Dermis blood vessel endothelial cell (primary cell): ENCODE data around the gene RPH3AL. TPM values are rescaled to one million over a fixed set of nuclear protein-coding genes. Genes with fewer than 3 reads are reported as not detected.
"Not testable (repeated sequence)": the region's sequence is repeated elsewhere in the genome, so short reads cannot be mapped to it uniquely, and the experiment has no call there.

Experiments used
- DNase-seq: peaks from one replicate; pipeline ENCODE4 v3.0.0; 2010
- total RNA-seq: library from RNA; depleted of rRNA; stranded (reverse); fragments of >200 nt; gene quantifications from 2 replicates; pipeline ENCODE4 v1.2.3, GENCODE V29; 2014

Gene RPH3AL
- total RNA-seq, 1 donor from 2014 or later, result 22.0 TPM

DNA sequence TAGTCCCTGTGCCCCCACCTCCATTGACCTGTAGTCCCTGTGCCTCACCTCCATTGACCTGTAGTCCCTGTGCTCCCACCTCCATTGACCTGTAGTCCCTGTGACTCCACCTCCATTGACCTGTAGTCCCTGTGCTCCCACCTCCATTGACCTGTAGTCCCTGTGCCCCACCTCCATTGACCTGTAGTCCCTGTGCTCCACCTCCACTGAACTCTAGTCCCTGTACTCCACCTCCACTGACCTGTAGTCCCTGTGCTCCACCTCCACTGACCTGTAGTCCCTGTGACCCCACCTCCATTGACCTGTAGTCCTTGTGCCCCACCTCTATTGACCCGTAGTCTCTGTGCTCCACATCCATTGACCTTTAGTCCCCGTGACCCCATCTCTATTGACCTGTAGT lies 37.2 kb downstream of the RPH3AL start:
- DNase-seq, result peak; percentile 19

DNA sequence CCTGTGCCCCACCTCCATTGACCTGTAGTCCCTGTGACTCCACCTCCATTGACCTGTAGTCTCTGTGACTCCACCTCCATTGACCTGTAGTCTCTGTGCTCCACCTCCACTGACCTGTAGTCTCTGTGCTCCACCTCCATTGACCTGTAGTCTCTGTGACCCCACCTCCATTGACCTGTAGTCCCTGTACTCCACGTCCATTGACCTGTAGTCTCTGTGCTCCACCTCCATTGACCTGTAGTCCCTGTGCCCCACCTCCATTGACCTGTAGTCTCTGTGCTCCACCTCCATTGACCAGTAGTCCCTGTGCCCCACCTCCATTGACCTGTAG lies 38.0 kb downstream of the RPH3AL start:
- DNase-seq, result not testable (repeated sequence)

DNA sequence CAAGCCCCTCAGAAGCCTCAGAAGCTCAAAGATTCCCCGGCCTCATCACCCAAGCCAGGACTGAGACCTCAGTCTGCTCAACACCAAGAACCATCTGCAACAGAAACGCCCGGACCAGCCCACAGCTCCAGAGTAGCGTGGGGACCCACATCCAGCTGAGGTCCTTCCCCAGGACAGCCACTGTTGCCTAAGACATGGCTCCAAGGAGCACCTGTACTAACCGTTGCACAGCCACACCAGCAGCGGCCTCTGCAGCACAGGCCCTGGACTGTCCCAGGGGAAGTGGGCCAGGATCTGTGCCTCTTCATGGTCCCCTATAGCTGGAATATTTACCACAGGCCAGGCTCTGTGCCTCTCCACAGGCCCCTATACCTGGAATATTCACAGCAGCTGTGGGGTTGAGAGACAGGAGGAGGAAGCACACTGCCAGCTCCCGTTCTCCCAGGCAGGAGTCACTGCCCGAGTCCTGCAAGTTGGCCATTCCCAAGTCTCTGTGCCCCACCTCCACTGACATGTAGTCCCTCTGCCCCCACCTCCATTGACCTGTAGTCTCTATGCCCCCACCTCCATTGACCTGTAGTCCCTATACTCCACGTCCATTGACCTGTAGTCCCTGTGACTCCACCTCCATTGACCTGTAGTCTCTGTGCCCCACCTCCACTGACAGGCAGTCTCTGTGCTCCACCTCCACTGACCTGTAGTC lies 38.5 kb downstream of the RPH3AL start:
- no peak for DNase-seq

DNA sequence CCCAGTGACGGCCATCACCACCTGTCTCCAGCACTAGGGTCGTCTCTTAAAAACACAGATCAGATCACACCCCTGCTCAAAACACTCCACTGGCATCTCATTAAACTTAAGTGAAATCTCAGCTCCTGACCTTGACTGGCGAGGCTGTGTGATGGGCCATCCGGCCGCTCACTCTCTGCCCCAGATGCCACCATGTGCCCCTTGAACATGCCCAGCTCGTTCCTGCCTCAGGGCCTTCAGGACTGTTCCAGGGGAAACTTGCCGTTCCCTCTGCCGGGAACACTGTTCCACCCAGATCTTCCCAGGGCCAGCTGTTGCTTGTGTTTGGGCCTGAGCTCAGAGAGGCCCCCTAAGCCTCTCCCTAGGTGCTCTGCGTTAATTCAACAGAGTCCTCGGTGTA lies 39.4 kb downstream of the RPH3AL start:
- DNase-seq, result no peak

DNA sequence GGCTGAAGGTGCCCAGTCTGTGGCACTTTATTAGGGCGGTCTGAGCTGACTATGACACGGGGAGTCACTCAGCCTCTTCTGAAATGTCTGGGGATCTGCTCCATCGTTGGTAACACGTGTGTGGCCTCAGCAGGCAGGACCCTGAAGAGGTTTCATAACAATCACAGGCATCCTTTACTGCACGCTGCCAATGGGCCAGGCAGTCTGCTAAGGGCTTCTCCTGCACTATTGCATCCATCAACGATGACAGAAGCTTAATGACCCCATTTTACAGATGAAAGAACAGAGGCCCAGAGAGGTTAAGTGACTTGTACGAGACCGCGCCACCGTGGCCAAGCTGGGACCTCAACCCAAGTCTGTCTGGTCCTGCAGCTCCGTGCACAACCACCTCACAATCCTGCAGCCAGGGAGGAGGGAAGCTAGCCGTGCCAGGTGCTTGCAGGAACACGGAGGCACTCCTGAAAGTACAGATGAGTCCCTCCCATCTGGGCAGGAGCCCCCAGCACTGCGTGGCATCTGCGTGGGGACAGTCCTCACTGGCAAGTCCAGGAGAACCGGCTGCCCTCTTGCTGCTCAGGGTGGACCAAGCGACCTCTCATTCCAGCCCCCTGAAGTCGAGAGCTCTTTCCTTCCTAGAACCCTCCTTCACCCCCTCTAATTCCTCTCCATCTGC lies 40.0 kb downstream of the RPH3AL start:
- no peak for DNase-seq

DNA sequence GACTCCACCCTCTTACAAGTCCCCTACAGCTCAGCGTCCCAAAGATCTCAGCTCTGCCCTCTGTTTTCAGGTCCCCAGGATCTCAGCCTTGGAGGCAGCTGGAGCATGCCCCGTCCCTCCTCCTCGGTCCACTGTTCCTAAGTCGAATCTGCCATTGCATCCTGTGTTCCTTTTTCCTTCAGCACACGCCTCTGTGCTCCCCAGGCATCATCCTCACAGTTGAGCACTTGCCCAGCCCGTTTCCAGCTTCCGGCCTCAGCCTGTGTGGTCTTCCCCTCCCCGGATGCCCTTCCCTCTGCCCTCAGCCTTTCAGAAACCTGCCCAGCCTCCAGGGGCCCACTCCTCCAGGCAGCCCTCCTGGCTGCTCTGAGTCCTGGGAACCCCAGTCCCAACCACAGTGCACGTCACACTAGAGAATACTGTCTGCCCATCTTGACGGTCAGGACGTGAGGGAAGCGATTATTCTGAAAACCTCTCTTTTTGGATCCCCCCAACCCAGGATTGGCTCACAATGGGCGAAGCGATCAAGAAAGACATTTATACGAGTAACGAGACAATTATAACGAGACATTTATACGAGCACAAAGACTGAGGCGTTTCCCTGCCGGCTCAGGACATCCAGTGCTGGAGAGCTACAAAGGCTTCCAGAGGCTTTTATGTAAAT lies 41.4 kb downstream of the RPH3AL start:
- no peak for DNase-seq

DNA sequence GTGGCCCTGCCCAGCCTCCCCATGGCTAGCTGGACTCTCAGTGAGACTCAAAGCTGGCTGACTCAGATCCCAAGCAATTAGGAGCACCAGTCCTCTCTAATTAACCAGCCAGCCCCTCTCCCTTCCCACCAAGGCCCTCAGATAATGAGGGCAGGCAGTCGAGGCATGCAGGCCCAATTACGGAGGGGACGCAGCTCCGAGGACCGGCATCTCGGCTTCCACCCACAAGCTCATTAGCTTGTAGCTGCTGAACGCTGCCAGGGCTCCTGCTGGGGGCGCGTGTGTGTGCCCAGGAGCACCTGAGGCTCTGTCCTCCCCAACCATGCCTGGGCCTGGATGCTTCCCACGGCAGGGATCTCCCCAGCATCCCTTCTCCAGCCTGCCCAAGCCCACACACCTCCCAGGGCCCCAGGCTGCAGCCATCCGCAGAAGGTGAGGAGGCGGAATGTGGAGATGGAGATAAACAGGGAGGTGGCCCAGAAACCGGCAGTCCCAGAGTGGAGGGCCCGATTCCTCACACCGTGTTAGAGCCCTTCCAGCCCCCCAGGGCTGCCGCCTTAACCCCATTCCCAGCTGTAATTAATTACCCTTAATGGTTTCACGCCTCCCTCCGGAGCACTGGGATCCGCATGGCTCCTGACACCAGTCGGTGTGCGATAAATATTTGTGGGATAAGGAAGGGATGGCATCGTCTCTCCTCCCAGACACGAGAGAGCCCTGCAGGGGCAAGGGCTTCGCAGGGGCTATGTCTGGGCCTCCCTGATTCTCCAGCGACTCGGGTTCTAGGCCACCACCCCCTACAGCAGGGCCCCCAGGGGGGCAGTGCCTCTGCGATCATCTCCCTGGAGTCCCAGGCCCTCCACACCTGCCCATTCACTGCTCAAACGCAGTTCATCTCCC lies 42.2 kb downstream of the RPH3AL start:
- DNase-seq, result no peak

DNA sequence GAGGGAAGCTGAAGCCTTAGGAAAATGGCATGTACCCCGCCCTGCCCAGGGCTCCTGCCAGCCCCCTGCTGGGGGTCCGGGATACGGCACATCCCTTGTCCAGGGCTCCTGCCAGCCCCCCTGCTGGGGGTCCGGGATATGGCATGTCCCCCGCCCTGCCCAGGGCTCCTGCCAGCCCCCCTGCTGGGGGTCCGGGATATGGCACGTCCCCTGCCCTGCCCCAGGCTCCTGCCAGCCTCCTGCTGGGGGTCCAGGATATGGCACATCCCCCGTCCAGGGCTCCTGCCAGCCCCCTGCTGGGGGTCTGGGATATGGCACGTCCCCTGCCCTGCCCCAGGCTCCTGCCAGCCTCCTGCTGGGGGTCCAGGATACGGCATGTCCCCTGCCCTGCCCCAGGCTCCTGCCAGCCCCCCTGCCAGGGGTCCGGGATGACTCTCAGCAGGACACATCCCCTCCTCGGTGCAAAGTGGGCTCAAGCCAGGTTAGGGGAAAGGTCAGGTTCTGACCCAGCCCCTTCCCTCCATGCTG lies 43.2 kb downstream of the RPH3AL start:
- peak; percentile 88 for DNase-seq

DNA sequence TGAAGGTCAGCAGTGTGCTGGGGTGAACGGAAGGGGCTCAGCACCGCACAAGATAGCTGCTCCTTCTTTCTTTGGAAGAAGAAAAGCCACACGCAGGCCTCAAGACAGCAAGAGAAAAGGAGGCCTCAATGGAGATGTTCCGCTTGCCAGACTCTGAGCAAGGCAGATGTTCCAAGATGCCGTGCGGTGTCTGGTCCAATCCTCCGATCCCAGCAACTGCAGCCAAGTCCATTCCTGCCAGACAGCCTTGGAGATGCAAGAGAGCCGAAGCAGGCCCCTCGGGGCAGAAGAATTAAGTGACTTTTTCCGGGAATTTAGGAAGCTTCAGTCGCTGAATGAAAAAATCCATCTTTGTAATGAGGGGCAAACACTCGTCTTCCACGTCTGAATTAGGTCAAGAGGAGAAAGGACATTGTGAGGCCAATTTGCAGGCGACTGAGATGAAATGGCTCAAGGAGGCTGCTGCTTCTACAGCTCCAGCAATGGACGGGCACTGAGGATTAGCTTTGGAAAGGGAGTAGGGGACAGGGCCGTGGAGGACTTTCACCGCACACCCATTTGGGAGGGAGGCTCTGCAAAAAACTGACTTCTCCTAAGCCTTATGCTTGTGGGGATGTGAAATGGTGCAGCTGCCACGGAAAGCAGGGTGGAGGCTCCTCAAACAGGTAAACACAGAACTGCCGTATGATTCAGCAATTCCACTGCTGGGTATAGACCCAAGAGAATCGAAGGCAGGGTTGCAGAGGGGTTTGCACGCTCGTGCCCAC lies 44.7 kb downstream of the RPH3AL start:
- no peak for DNase-seq

DNA sequence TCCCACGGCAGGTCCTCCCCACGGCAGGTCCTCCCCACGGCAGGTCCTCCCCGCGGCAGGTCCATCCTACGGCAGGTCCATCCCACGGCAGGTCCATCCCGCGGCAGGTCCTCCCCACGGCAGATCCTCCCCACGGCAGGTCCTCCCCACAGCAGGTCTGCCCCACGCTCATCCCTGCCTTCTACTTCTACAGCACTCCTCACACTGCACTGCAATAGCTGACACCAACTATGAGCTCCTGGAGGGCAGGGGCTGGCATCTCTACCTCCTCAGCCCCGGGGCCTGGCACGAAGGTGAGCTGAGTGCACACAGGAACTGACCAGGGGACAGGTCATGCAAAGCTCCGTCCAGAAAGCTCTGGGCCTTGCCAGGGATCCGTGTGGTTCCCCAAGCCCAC lies 45.3 kb downstream of the RPH3AL start:
- DNase-seq, result no peak

DNA sequence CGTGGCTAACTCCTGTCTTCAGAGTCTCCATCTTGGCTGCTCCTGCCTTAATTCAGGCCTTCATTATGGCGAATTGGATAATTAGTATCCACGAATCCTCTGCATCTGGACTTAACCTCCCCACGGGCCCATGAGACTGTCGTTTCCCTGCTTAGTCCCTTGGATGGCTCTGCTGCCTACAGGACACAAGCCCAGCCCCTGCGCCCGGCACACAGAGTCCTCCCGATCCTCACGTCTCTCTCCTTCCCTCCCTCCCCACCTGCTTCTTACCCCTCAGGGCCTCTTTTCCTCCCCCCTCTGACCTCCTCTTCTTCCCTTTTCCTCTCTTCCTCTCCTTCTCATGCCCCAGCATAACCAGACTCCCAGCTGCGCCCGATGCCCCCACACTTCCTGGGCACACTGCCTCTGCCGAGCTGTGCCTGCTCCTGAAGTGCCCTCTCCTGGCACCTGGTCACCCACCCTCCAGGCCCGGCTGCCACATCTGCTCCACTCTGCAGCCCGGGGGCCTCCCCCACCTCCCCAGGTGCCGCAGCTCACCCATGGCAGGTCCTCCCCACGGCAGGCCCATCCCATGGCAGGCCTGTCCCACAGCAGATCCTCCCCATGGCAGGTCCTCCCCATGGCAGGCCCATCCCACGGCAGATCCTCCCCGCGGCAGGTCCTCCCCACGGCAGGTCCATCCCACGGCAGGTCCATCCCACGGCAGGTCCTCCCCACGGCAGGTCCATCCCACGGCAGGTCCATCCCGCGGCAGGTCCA lies 45.9 kb downstream of the RPH3AL start:
- no peak for DNase-seq

DNA sequence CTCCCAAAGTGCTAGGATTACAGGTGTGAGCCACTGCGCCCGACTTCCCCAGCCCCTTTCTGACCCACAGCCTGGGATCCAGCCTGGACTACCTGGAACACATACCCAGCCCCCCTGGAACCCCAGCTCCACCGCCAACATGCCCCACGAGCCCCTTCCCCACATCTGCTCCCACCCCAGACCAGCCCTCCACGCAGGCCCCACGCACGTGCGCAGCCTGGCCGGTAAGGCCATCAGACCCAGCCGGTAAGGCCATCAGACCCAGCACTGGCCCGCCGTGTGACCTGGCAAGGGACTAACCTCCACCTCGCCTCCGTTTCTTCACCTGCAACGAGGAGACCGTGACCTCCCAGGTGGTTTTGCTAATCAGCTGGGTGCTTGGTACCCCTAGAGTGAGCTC lies 46.5 kb downstream of the RPH3AL start:
- DNase-seq, result no peak

DNA sequence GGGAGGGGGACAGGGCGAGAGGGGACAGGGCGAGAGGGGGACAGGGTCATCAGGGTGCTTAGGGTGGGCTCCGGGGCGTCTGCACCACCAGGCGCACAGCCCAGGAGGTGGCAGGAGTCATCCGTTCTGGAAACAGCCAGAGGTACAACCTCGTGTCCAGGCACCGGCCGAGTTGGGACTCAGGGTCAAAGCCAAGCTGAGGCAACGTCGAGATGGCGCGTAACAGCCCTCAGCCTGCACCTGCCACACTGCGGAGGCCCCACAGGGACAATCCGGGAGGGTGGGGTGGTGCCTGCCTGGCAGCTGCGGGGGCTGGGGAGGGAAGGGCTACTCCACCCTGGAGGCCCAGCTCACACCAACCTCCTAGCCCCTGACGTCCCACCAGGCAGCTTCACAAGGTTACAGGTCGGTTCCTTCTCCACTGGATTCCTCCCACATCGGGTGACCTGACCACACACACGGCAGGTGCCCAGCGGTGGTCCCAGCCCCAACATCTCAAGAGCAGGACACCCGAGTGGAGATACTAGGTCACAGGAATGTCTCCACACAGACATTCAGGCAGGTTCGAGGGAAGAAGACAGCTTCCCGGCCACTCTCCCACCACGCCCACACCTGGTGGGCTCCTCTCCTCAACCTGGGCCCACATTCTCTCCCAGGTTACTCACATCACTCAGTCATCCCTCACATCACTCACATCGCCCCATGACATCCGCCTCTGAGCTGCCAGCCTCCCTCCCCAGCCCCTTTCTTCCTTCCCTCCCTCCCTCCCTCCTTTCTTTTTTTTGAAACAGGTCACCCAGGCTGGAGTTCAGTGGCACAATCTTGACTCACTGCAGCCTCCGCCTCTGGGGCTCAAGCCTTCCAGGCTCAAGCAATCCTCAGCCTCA lies 47.3 kb downstream of the RPH3AL start:
- DNase-seq, result no peak

DNA sequence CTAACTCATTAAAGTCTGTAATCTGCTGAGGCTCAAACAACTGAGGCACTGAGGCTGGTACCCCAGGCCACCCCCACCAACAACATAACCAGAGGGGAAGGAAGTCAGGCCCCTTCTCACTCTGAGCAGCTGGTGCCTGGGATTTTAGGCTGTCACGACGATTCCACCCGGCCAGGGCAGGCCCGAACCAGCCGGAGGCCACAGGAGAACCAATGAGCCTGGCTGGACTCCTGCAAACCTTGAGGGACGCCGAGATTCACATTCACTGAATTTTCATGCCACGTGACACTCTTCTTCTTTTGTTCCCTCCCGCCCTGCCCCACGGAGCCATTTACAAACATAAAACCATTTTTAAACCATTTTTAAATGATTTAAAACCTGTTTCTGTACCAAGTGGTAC lies 48.1 kb downstream of the RPH3AL start:
- DNase-seq, result no peak

DNA sequence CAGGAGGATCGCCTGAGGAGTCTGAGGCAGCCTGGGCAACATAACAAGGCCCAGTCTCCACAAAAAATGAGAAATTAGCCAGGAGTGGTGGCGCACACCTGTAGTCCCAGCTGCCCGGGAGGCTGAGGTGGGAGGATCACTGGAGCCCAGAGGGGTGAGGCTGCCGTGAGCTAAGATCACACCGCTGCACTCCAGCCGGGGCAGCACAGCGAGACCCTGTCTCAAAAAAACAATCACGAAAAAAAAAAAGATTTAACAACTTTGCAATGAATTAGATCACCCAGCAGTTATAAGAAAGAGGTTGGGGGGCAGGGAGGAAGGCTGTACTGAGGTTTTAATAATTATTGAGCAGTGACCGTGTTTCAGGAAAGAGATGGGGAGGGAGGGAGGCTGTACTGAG lies 49.4 kb downstream of the RPH3AL start:
- no peak for DNase-seq

DNA sequence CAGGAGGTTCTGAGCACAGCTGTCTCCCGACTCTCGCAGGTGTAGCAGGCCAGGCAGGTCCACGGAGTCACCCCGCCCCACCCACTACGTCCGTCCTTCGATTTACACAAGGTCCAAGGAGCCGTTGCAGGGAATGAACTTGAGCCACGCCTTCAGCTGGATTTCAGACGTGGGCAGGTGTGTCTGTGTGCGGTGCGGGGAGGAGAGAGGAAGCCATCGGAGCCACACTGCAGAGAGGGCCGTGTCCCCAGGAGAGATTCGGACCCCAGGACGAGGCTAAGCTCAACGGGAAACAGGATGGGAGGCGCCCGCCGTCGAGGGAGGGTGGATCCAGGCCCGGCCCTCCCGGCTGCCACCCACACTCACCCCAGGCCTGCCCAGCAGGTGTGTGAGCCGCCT lies 50.3 kb downstream of the RPH3AL start:
- no peak for DNase-seq

DNA sequence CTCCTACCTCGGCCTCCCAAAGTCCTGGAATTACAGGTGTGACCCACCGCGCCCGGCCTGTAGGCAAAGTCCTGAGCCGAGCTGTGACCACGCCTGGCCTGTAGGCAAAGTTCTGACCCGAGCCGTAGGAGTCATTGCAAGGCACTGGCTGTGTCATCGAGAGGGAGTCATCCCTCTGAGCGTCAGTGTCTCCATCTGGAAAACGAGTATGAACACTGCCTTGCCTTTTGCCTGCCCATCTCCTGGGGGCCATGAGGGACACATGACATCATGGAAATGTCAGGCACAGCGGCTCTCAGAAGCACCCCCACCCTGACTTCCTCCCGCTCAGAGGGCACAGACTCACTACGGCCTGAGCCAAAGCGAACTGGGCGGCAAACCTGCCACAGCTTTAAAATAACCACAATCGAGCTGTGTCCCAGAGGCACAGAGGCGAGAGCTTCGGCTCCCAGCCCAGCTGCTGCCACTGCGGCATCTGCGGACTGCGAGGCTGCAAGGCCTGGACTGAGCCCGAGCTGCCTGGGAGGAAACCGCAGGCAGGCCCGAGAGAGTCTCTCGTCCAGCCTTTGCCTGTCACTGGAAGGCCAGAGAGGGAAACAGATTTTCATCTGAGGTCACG lies 50.8 kb downstream of the RPH3AL start:
- no peak for DNase-seq

DNA sequence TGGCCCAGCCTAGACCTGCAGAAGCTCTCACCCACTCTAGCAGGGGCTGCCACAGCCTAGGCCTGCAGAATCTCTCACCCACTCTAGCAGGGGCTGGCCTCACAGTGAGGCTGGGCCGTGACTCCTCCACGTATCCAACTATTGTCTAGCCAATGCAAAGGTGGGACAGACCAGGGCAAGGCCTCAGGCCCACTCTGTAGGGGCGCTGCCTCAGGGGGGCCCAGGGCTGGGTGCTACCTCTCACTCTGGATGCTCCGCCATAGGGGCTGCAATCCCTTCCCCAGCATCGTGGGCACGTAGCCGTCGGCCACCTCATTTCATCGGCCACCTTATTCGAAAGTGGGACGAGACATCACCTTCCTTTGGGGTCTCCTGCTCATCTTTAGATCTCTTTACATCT lies 51.7 kb downstream of the RPH3AL start:
- no peak for DNase-seq

DNA sequence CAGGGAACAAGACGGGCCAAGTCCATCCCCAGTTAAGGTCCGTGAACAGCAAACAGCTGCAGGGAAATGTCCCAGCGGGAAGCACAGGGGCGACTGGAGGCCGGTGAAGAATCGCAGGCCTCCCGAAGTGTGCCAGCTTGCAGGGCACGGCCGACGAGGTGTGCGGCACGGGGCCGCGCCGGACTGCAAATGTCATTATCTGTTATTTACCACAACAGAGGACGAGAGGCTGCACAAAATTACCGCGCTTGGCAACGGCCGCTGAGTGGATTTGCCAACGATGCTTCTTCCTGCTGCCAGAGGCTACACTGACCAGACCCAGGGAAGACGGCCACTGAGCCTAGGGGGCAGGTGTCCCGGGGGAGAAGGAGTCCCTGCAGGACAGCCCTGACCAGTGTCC lies 53.1 kb downstream of the RPH3AL start:
- DNase-seq, result no peak
